ENCODE measurements around the gene TMEM205. TPM values are rescaled to one million over a fixed set of nuclear protein-coding genes. Genes with fewer than 3 reads are reported as not detected.

TMEM205 gene
- total RNA-seq, 1 donor from 2014 or later: 34.9 TPM

GRCh38 chr19:11296264-11296663 lies 49.8 kb downstream of the TMEM205 start:
- no peak for DNase-seq (ENCODE audit: low spot score)
- Mint-ChIP-seq H3K9me3 (no peaks in the 10 kb centered on the region), H3K4me1 (ENCODE audit: low read depth) (peaks cover 9% of the 10 kb centered on the region), H3K4me3 (ENCODE audit: low read depth) (no peak overlapping the region), H3K36me3 (ENCODE audit: low read depth) (no peaks in the 10 kb centered on the region), H3K27ac (no peak overlapping the region), H3K27me3 (ENCODE audit: low read depth) (peaks cover 18% of the 10 kb centered on the region)
- intact Hi-C loops (cut with micrococcal nuclease): loop anchor here (5.0 to 10.0 kb wide), 2 partner anchors 41 to 79 kb away; partner anchors contain the start of genes RAB3D and SWSAP1

- Mint-ChIP-seq H3K27me3 (ENCODE audit: low read depth) (peaks cover 20% of the 10 kb centered on the region), H3K9me3 (no peaks in the 10 kb centered on the region), H3K36me3 (ENCODE audit: low read depth) (no peaks in the 10 kb centered on the region), H3K27ac (no peak within 1 kb of the TSS), H3K4me3 (ENCODE audit: low read depth) (no peak within 1 kb of the TSS), H3K4me1 (ENCODE audit: low read depth) (peaks cover 9% of the 10 kb centered on the region)
- no peak for DNase-seq (ENCODE audit: low spot score)
- intact Hi-C loops (cut with micrococcal nuclease): loop anchor here (5.0 to 10.0 kb wide), 2 partner anchors 42 to 79 kb away; partner anchors contain the start of genes RAB3D and SWSAP1
These were observed 50.3 kb downstream of the TMEM205 start, which contains the start of gene TSPAN16 for GRCh38 chr19:11295665-11296245. TSPAN16 (plus strand) TSS chr19:11296160; CDS start chr19:11296298, 138 bp downstream.

GRCh38 chr19:11295180-11295579 lies 50.9 kb downstream of the TMEM205 start:
- DNase-seq (ENCODE audit: low spot score): no peak
- no peaks in the 10 kb centered on the region for H3K36me3 Mint-ChIP-seq (ENCODE audit: low read depth)
- no peaks in the 10 kb centered on the region for H3K9me3 Mint-ChIP-seq
- H3K4me1 Mint-ChIP-seq (ENCODE audit: low read depth): peaks cover 9% of the 10 kb centered on the region
- intact Hi-C loops (cut with micrococcal nuclease): loop anchor here (5.0 to 10.0 kb wide), 2 partner anchors 42 to 80 kb away; partner anchors contain the start of genes RAB3D and SWSAP1
- no peak overlapping the region for H3K4me3 Mint-ChIP-seq (ENCODE audit: low read depth)
- peaks cover 20% of the 10 kb centered on the region for H3K27me3 Mint-ChIP-seq (ENCODE audit: low read depth)
- H3K27ac Mint-ChIP-seq: no peak overlapping the region

GRCh38 chr19:11293433-11294389 lies 52.4 kb downstream of the TMEM205 start:
- Mint-ChIP-seq H3K27me3 (ENCODE audit: low read depth) (peaks cover 22% of the 10 kb centered on the region), H3K9me3 (no peaks in the 10 kb centered on the region), H3K36me3 (ENCODE audit: low read depth) (no peaks in the 10 kb centered on the region), H3K4me1 (ENCODE audit: low read depth) (peaks cover 9% of the 10 kb centered on the region), H3K4me3 (ENCODE audit: low read depth) (peak overlapping the region; percentile 56), H3K27ac (no peak overlapping the region)
- peak; percentile 71 for DNase-seq (ENCODE audit: low spot score)
- intact Hi-C loops (cut with micrococcal nuclease): loop anchor here (5.0 to 10.0 kb wide), 2 partner anchors 81 to 154 kb away; partner anchors contain the start of gene SWSAP1

Other genes with a start within 250 kb of the TMEM205 start
- gene SPC24, start 190.5 kb downstream of the TMEM205 start, total RNA-seq: 38.3 and 38.8 TPM in 2 replicates
- gene KANK2, start 148.7 kb downstream of the TMEM205 start, total RNA-seq: 5.9 and 6.5 TPM in 2 replicates
- not detected in 2 replicates for gene ANGPTL8, start 106.6 kb downstream of the TMEM205 start, total RNA-seq
- gene DOCK6, start 83.7 kb downstream of the TMEM205 start, total RNA-seq: 3.9 and 5.3 TPM in 2 replicates
- not detected in 2 replicates for gene TSPAN16, start 50.1 kb downstream of the TMEM205 start, total RNA-seq
- 9.3 and 11.6 TPM in 2 replicates for gene RAB3D, start 6.6 kb downstream of the TMEM205 start, total RNA-seq
- 14.6 and 16.3 TPM in 2 replicates for gene CCDC159, start 251 bp upstream of the TMEM205 start, total RNA-seq
- 2.6 and 3.4 TPM in 2 replicates for gene PLPPR2, start 9.2 kb upstream of the TMEM205 start, total RNA-seq
- 2.6 and 2.8 TPM in 2 replicates for gene SWSAP1, start 28.4 kb upstream of the TMEM205 start, total RNA-seq
- gene EPOR, start 38.0 kb upstream of the TMEM205 start, total RNA-seq: 10.3 TPM in 2 replicates
- gene RGL3, start 73.0 kb upstream of the TMEM205 start, total RNA-seq: not detected in 2 replicates
- 0.37 TPM in 1 of 2 replicates, not detected in the other for gene ODAD3, start 88.9 kb upstream of the TMEM205 start, total RNA-seq
- 282 and 298 TPM in 2 replicates for gene PRKCSH, start 89.4 kb upstream of the TMEM205 start, total RNA-seq
- gene ELAVL3, start 134.8 kb upstream of the TMEM205 start, total RNA-seq: 0.84 TPM in 1 of 2 replicates, not detected in the other
- gene ZNF653, start 159.6 kb upstream of the TMEM205 start, total RNA-seq: 19.4 and 20.1 TPM in 2 replicates
- gene ECSIT, start 182.9 kb upstream of the TMEM205 start, total RNA-seq: 42.7 and 43.5 TPM in 2 replicates
- gene CNN1, start 192.6 kb upstream of the TMEM205 start, total RNA-seq: not detected in 2 replicates
- gene ELOF1, start 213.0 kb upstream of the TMEM205 start, total RNA-seq: 64.1 and 68.3 TPM in 2 replicates
- 25.4 and 27.0 TPM in 2 replicates for gene ACP5, start 231.4 kb upstream of the TMEM205 start, total RNA-seq